ENCODE results near the gene PKP2.
A peak's percentile ranks its signal among the peaks of the same experiment; 100 is the strongest.
"Not testable (repeated sequence)": the region's sequence is repeated elsewhere in the genome, so short reads cannot be mapped to it uniquely, and the experiment has no call there.

The PKP2 gene

DNA sequence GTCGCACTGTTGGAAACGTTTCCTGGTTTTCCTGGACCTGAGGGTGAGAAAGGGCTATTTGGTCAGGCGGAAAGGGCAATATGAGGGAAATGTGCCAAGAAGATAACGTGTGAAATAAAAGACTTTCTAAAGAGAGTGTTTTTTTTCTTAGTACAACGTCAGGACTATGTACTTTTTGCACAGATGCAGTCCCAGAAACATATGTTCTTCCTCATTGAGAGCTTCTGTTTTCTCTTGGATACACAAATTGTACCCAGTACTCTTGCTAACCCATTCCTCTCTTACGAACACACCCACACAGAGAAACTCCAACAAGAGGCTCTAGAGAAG, 669 bp upstream of the PKP2 start:
- peak overlapping the region; percentile 70 for H3K4me3 ChIP-seq (replicated peaks; ENCODE audit: low read depth, low read length)
- TF ChIP-seq, protein P1, sequence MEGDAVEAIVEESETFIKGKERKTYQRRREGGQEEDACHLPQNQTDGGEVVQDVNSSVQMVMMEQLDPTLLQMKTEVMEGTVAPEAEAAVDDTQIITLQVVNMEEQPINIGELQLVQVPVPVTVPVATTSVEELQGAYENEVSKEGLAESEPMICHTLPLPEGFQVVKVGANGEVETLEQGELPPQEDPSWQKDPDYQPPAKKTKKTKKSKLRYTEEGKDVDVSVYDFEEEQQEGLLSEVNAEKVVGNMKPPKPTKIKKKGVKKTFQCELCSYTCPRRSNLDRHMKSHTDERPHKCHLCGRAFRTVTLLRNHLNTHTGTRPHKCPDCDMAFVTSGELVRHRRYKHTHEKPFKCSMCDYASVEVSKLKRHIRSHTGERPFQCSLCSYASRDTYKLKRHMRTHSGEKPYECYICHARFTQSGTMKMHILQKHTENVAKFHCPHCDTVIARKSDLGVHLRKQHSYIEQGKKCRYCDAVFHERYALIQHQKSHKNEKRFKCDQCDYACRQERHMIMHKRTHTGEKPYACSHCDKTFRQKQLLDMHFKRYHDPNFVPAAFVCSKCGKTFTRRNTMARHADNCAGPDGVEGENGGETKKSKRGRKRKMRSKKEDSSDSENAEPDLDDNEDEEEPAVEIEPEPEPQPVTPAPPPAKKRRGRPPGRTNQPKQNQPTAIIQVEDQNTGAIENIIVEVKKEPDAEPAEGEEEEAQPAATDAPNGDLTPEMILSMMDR (IDR thresholded peaks at IDR 0.05; ENCODE audit: low read length, missing control alignments): no peak
- peak; percentile 33 for DNase-seq (ENCODE audit: low read depth)

DNA sequence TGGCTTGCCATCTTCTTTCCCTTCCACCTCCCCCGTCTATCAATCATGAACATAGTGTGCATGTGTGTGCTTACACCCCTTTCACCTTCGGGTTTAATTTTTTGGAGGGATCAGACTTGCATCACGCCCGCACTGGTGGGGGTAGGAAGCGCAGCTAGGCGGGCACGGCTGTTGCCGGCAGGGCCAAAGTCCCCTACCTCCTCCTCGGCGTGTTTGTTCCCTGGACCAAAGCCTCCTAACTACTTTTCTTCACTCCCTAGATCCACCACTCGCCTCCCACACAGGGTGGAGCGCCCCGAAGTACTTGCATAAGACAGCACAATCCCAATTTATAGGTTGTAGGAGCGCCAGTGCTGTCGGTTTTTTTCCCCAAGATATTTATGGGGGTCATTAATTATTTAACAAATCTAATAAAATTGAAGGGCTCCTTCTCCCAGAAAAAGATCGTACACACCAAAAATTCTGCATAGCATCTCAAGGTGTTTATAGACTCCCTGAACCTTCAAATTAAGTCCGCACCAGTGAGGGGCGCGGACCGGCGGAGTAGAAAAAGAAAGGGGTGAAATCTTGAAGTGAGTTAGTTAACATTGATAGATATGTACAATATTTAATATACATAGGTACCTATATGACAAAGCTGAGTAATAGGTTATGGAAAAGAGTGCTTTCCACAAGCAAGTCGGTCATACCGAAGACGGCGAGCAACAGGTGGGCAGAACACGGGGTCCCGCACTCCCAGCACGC, 717 bp downstream of the PKP2 start:
- no peak for DNase-seq (ENCODE audit: low read depth)
- TF ChIP-seq, protein P1 (IDR thresholded peaks at IDR 0.05; ENCODE audit: low read length, missing control alignments): peak; percentile 18
- peak overlapping the region; percentile 70 for H3K4me3 ChIP-seq (replicated peaks; ENCODE audit: low read depth, low read length)

DNA sequence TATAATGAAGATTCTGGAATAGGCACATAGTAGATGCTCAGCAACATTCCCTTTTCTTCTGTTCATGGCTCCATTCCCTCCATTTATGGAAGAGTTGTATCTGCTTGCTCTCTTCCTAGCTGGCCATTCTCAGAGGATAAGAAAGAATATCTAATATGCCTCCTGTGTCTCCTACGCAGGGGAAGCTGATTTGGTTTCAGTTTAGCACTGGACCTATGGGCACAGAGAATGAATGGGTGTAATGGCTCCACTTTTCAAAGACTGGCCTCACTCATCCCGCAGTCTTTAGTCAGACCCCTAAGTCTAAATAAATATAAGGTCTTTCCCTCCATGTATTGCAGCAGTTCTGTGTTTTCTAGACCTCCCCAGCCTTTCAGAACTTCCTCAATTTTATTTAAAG, 2.0 kb downstream of the PKP2 start:
- H3K4me3 ChIP-seq (replicated peaks; ENCODE audit: low read depth, low read length): peak overlapping the region; percentile 70
- TF ChIP-seq, protein P1 (IDR thresholded peaks at IDR 0.05; ENCODE audit: low read length, missing control alignments): no peak
- no peak for DNase-seq (ENCODE audit: low read depth)

DNA sequence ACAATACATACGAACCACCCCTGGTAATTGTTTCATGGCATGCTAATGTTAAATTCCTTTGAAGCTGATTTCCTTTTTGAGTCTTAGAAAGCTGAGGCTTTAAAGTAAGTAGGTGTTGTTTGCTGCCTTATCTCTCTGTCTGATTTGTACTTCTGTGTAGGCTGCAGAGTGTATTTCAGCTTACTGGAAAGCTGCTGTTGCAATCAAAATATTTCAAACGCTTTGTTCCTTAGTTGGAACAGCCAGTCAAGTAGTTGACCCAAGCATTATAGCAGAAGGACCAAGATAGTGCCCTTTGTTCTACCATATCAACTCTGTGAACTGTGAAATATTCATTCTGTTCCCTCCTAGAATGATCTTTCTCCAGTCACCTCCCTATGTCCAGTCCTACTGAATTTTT, 3.1 kb downstream of the PKP2 start:
- TF ChIP-seq, protein P1 (IDR thresholded peaks at IDR 0.05; ENCODE audit: low read length, missing control alignments): no peak
- peak overlapping the region; percentile 10 for H3K4me3 ChIP-seq (replicated peaks; ENCODE audit: low read depth, low read length)
- peak; percentile 60 for DNase-seq (ENCODE audit: low read depth)

DNA sequence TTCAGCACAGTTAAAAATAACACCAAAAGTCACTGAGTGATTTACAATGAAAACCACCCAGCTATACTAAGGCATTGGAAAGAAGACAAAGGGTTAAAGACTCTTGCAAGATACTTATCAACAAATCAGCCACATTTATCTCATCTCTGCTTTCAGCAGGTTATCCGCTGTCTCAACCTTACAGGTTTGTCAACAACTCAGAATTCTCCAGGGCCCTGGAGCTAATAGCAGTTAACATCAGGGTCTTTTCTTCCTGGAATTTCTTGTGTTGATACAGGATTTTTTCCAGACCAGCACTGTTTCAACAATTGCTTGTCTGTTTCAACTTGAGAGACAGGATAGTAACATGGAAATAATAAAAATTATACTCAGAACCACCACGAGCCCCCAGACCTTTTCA, 3.5 kb downstream of the PKP2 start:
- peak overlapping the region; percentile 10 for H3K4me3 ChIP-seq (replicated peaks; ENCODE audit: low read depth, low read length)
- TF ChIP-seq, protein P1 (IDR thresholded peaks at IDR 0.05; ENCODE audit: low read length, missing control alignments): no peak
- DNase-seq (ENCODE audit: low read depth): no peak

DNA sequence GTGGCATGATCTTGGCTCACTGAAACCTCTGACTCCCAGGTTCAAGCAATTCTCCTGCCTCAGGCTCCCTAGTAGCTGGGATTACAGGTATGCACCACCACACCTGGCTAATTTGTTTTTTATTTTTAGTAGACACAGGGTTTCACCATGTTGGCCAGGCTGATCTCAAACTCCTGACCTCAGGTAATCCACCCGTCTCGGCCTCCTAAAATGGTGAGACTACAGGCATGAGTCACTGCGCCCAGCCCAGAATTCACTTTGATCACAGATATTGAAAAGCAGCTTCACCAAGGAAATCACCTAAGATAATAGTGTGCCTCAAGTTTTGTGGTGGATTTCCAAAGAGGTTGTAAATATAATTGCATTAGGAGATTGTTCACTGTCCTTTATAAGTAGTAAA, 4.2 kb downstream of the PKP2 start:
- DNase-seq (ENCODE audit: low read depth); H3K4me3 ChIP-seq (replicated peaks; ENCODE audit: low read depth, low read length): not testable (repeated sequence)

DNA sequence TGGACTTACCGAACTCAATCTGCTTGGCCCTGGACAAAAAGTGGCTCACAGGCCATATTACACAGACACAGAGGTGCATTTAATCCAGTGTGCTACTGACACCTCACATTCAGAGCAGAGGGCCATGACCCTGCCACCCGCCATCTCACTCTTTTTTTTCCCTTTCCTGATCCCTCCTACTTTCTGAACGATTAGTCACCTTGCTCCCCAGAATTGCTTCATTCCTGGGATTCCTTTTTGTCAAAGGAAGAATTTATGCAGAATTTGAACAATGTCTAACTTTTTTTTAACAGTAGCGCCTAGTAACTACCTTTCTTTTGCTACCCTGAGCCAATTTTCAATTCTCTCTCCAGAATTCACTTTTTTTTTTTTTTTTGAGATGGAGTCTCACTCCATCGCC, 4.6 kb downstream of the PKP2 start:
- H3K4me3 ChIP-seq (replicated peaks; ENCODE audit: low read depth, low read length): no peak overlapping the region
- TF ChIP-seq, protein P1 (IDR thresholded peaks at IDR 0.05; ENCODE audit: low read length, missing control alignments): no peak
- peak; percentile 64 for DNase-seq (ENCODE audit: low read depth)
